Measurements from ENCODE around the gene ZNF571.

ZNF571 gene

GRCh38 chr19:37594304-37594981 lies at the start of gene ZNF571, which contains the start of gene ZNF540:
Gene ZNF571, minus strand, starts transcription at chr19:37594792. Its CDS starts 8,116 bp downstream, at chr19:37586676.
Gene ZNF540, plus strand, starts transcription at chr19:37594876. Its CDS starts 3,572 bp downstream, at chr19:37598448.
- in situ Hi-C loops (cut with MboI; ENCODE audit: low sequenced_read_pairs): no loop called here

GRCh38 chr19:37635076-37636056 lies 40.8 kb upstream of the ZNF571 start:
- in situ Hi-C loops (cut with MboI; ENCODE audit: low sequenced_read_pairs): no loop called here

- in situ Hi-C loops (cut with MboI; ENCODE audit: low sequenced_read_pairs): no loop called here
Measured at GRCh38 chr19:37594982-37595382, 390 bp upstream of the ZNF571 start.

- in situ Hi-C loops (cut with MboI; ENCODE audit: low sequenced_read_pairs): no loop called here
Measured at GRCh38 chr19:37593996-37594303, 642 bp downstream of the ZNF571 start.

- in situ Hi-C loops (cut with MboI; ENCODE audit: low sequenced_read_pairs): no loop called here
Measured at GRCh38 chr19:37583340-37583739, 11.3 kb downstream of the ZNF571 start.

- in situ Hi-C loops (cut with MboI; ENCODE audit: low sequenced_read_pairs): no loop called here
Measured at GRCh38 chr19:37572203-37572602, 22.4 kb downstream of the ZNF571 start.

- in situ Hi-C loops (cut with MboI; ENCODE audit: low sequenced_read_pairs): no loop called here
Measured at GRCh38 chr19:37565370-37565669, 29.3 kb downstream of the ZNF571 start.

GRCh38 chr19:37564624-37565369 lies 29.8 kb downstream of the ZNF571 start:
- in situ Hi-C loops (cut with MboI; ENCODE audit: low sequenced_read_pairs): no loop called here

- in situ Hi-C loops (cut with MboI; ENCODE audit: low sequenced_read_pairs): no loop called here
Measured at GRCh38 chr19:37563518-37563917, 31.1 kb downstream of the ZNF571 start.

GRCh38 chr19:37551129-37551993 lies 43.2 kb downstream of the ZNF571 start:
- in situ Hi-C loops (cut with MboI; ENCODE audit: low sequenced_read_pairs): no loop called here

- in situ Hi-C loops (cut with MboI; ENCODE audit: low sequenced_read_pairs): no loop called here
Measured at GRCh38 chr19:37537391-37537947, 57.1 kb downstream of the ZNF571 start.

- in situ Hi-C loops (cut with MboI; ENCODE audit: low sequenced_read_pairs): no loop called here
Measured at GRCh38 chr19:37519890-37520289, 74.7 kb downstream of the ZNF571 start.

Data from HL-60/S4 treated with retinoic acid at 250 ng/mL for 4 days and 3 days (cell line).